NT2/D1 (cell line): ENCODE measurements around the gene LPIN3.

Source experiments
- DNase-seq: peaks from one replicate; pipeline ENCODE4 v3.0.0-alpha.2; 2011; ENCODE audit warnings: low read depth, low spot score
- H3K27me3 ChIP-seq: 2 replicates; pipeline ENCODE4 v1.6.0; 2011; ENCODE audit warnings: mild to moderate bottlenecking; ENCODE audit not compliant: insufficient read length, insufficient read depth
- H3K36me3 ChIP-seq: 2 replicates; pipeline ENCODE4 v1.6.1; 2011; ENCODE audit warnings: mild to moderate bottlenecking, low read length, mixed read lengths; ENCODE audit not compliant: insufficient read depth, insufficient read length
- H3K4me1 ChIP-seq: 2 replicates; pipeline ENCODE4 v1.5.1; 2011; ENCODE audit not compliant: insufficient read depth, insufficient read length
- H3K4me3 ChIP-seq: 2 replicates; pipeline ENCODE4 v1.5.1; 2011; ENCODE audit warnings: low read depth; ENCODE audit not compliant: insufficient read length
- H3K9ac ChIP-seq: 2 replicates; pipeline ENCODE4 v1.6.0; 2011; ENCODE audit warnings: low read depth; ENCODE audit not compliant: insufficient read length
- H3K9me3 ChIP-seq: 2 replicates; pipeline ENCODE4 v1.5.1; 2011; ENCODE audit warnings: mild to moderate bottlenecking, low read length; ENCODE audit not compliant: insufficient read depth
- SUZ12 ChIP-seq: IDR thresholded peaks from 2 replicates; pipeline ENCODE4 v1.6.1; 2011; ENCODE audit not compliant: insufficient read length, insufficient read depth; ENCODE audit errors: extremely low read depth
- YY1 ChIP-seq: IDR thresholded peaks from 2 replicates; pipeline ENCODE4 v1.6.1; 2011; ENCODE audit not compliant: insufficient read length, insufficient read depth
- ZNF274 ChIP-seq: IDR thresholded peaks from 2 replicates; pipeline ENCODE4 v1.6.1; 2011; ENCODE audit warnings: mild to moderate bottlenecking, low read depth, low read length

LPIN3 gene

DNA sequence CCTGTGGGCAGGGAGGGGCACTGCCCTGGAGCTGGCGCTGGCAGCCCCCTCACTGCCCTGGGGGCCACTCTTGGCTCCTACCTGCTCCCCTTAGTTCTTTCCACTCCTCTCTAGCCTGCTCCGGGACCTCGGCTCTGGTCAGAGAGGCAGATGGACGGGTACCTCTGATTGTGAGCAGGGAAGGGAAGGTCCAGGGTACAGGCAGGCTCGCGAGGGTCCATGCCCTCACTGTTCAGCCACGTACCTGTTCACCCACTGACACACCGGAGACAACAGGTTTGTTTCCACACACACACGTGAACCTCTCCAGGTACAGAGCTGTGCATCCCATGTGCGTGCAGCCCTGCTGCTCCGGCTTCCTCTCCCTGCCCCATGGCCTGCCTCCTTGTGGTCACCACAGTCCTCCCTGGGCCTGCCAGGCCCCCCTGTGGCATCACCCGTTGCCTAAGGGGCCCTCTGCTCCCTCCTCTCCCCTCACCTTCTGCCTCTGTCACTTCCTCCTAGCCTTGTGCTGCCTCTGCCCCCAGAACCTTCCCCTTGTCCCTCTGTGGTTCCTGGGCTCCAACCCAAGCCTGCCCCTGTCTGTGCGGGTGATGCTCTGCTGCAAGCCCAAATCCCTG lies 23.7 kb downstream of the LPIN3 start:
- Histone ChIP-seq H3K36me3 (peaks cover 37% of the 10 kb centered on the region), H3K4me3 (no peak overlapping the region), H3K9ac (no peak overlapping the region), H3K27me3 (peaks cover 43% of the 10 kb centered on the region), H3K4me1 (peaks cover 15% of the 10 kb centered on the region), H3K9me3 (no peaks in the 10 kb centered on the region)
- TF ChIP-seq ZNF274 (no peak), SUZ12 (no peak), YY1 (no peak)
- DNase-seq: no peak

DNA sequence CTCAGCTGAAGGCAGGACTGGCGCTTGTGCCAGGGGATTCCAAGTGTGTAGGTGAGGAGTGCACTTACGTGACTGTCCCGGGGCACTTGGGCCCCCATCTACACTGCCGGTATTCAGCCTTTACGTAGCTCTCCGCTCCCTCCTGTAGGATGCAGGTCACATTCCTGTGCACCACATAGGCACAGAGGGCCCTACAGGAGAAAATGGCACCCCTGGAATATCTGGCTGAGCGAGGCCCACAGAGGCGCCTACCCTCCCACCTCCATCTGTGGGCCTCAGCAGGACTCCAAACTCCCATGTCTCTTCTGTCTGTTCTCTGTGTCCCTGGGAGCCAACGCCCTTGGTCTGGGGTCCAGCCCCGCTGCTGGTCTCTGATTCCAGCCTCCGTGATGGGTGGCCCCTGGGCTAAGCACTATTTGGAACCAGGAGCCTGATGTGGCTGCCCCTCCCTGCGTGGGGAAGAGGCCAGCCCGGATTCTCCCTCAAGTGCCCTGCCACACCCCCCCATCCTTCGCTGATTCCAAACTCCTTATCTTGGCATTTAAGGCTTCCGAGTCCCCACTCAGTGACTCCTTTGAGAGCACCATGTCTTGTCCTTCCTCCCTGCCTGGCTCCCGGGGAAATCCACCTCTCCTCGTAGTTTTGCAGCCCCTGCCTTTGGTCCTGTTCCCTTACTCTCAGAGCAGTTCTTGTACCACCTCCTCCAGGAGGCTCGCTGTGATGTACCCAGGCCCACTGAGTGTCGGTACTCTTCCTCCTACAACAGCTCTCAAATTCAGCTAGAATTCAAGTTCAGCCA lies 24.5 kb downstream of the LPIN3 start:
- peaks cover 15% of the 10 kb centered on the region for H3K4me1 ChIP-seq
- H3K27me3 ChIP-seq: peaks cover 50% of the 10 kb centered on the region
- TF ChIP-seq SUZ12 (no peak), YY1 (no peak), ZNF274 (no peak)
- H3K4me3 ChIP-seq: peak overlapping the region; percentile 53
- DNase-seq: no peak
- H3K9me3 ChIP-seq: 0 out of 2 replicates have a peak, but pooled peaks cover 1% of the 10 kb centered on the region
- peaks cover 31% of the 10 kb centered on the region for H3K36me3 ChIP-seq
- H3K9ac ChIP-seq: peak overlapping the region; percentile 77

DNA sequence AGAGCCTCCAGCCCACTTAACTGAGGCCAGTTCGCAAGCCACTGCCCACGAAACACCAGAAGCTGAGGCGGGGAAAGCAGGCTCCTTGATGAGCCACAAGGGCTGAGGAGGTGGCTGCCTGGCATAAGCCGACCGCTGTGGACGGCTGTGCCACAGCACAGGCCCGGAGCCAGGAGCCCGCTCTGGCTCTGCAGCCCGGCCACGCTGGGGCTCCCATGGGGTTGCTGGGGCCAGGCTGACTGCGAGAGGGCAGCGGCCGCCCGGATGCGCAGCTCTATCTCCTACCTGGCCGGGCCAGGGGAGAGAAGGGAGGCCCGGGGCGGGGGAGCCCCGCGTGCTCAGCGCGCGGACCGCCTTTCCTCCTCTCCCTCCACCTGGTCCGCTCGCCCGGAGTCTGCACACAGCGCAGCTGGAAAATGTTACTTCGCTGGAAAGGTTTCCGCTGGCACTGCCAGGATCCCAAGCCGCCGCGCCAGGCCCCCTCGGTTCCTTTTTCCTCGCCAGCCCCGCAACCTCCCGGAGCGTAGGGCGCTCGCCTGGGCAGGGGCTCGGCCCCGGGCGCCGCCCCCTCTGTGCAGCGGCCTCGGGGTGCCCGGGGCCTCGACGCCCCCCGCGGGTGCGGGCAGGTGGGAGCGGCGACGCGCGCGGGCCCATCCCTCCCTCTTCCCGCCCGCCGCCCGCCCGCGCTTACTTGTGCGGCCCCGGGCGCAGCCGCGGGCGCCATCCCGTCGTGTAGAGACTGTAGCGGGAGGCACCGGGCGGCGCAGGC lies 25.3 kb downstream of the LPIN3 start:
- peak overlapping the region; percentile 77 for H3K9ac ChIP-seq
- no peak for TF ChIP-seq SUZ12
- peak overlapping the region; percentile 53 for H3K4me3 ChIP-seq
- H3K9me3 ChIP-seq: peaks cover 8% of the 10 kb centered on the region; the same call in 1 of the 2 replicates
- no peak for DNase-seq
- peaks cover 52% of the 10 kb centered on the region for H3K27me3 ChIP-seq
- peaks cover 27% of the 10 kb centered on the region for H3K36me3 ChIP-seq
- peaks cover 15% of the 10 kb centered on the region for H3K4me1 ChIP-seq

- H3K36me3 ChIP-seq: peaks cover 18% of the 10 kb centered on the region
- peak within 1 kb of the TSS; percentile 77 for H3K9ac ChIP-seq
- peaks cover 52% of the 10 kb centered on the region for H3K27me3 ChIP-seq
- peak; percentile 23 for DNase-seq
- TF ChIP-seq ZNF274 (no peak), YY1 (no peak), SUZ12 (no peak)
- peaks cover 16% of the 10 kb centered on the region; the same call in 1 of the 2 replicates for H3K9me3 ChIP-seq
- peaks cover 15% of the 10 kb centered on the region for H3K4me1 ChIP-seq
- H3K4me3 ChIP-seq: peak within 1 kb of the TSS; percentile 53
Observed at GRCh38 chr20:41366546-41367392, 26.1 kb downstream of the LPIN3 start, which contains the start of gene EMILIN3. TSS of gene EMILIN3 (minus strand) at chr20:41366818. CDS start at chr20:41366634, 184 bp downstream.

DNA sequence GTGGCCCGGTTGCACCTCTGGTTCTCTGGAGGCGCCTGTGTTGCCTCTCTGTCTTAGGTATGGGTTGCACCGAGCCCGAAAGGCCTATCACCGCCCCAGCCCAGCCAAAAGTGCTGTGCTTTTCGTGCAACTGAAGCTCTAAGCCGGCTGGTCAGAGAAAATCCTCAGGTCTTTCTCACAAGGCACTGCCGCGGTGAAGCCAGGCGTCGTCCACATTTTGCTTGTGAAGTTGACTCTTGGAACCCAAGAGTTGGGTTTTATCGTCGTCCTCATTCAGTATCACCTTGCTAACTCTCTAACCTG lies 26.7 kb downstream of the LPIN3 start:
- TF ChIP-seq SUZ12 (no peak), ZNF274 (no peak), YY1 (no peak)
- Histone ChIP-seq H3K4me3 (no peak overlapping the region), H3K36me3 (peaks cover 16% of the 10 kb centered on the region), H3K9me3 (peaks cover 22% of the 10 kb centered on the region; the same call in 1 of the 2 replicates), H3K27me3 (peaks cover 52% of the 10 kb centered on the region), H3K9ac (peak overlapping the region; percentile 77), H3K4me1 (peaks cover 15% of the 10 kb centered on the region)
- no peak for DNase-seq

- no peak overlapping the region for H3K4me3 ChIP-seq
- TF ChIP-seq SUZ12 (no peak), ZNF274 (no peak), YY1 (no peak)
- peaks cover 16% of the 10 kb centered on the region for H3K36me3 ChIP-seq
- no peak overlapping the region for H3K9ac ChIP-seq
- peaks cover 52% of the 10 kb centered on the region for H3K27me3 ChIP-seq
- peaks cover 28% of the 10 kb centered on the region; the same call in 1 of the 2 replicates for H3K9me3 ChIP-seq
- peaks cover 15% of the 10 kb centered on the region for H3K4me1 ChIP-seq
- no peak for DNase-seq
Observed at GRCh38 chr20:41367956-41368355, 27.3 kb downstream of the LPIN3 start.
